Left ventricle myocardium inferior (tissue), 1 donor: ENCODE measurements around the gene BTG4. TPM values are rescaled to one million over a fixed set of nuclear protein-coding genes. Genes with fewer than 3 reads are reported as not detected.

Experiments
- DNase-seq: peaks from one replicate; pipeline ENCODE4 v3.0.0-alpha.2; 2020
- H3K27ac ChIP-seq: fragments of 200-600 bp; replicated peaks from 2 replicates; pipeline ENCODE4 v1.8.0; 2021
- H3K27me3 ChIP-seq: fragments of 200-600 bp; 2 replicates; pipeline ENCODE4 v1.8.0; 2021; ENCODE audit warnings: low read depth
- H3K36me3 ChIP-seq: fragments of 200-600 bp; 2 replicates; pipeline ENCODE4 v1.8.0; 2021
- H3K4me1 ChIP-seq: fragments of 200-600 bp; 2 replicates; pipeline ENCODE4 v1.8.0; 2021
- H3K4me3 ChIP-seq: fragments of 200-600 bp; 2 replicates; pipeline ENCODE4 v1.8.0; 2021; ENCODE audit warnings: mild to moderate bottlenecking, moderate library complexity
- H3K9me3 ChIP-seq: fragments of 200-600 bp; replicated peaks from 2 replicates; pipeline ENCODE4 v1.8.0; 2021
- CTCF ChIP-seq: fragments of 200-600 bp; IDR thresholded peaks from 2 replicates; pipeline ENCODE4 v1.8.0; 2021; ENCODE audit warnings: antibody characterized with exemption, mild to moderate bottlenecking, borderline replicate concordance
- intact Hi-C: fragments of 100-400 bp; cut with micrococcal nuclease; formaldehyde crosslinking; loops from one replicate; pipeline ENCODE4 v1.11.0; 2022
- total RNA-seq: library from RNA; stranded (reverse); fragmentation: NEBNext Ultra II Directional; extraction: Animal tissue kit (Norgen Biotek cat#: 25700); gene quantifications from one replicate; pipeline ENCODE4 v1.2.1, GENCODE V29; 2021
- donor health status: DM: no; HTN: yes; CAD: no; lungs with severe emphysema.

The BTG4 gene
- total RNA-seq, 1 donor from 2014 or later, result not detected

GRCh38 chr11:111476366-111476765 lies 35.8 kb downstream of the BTG4 start:
- Histone ChIP-seq H3K36me3 (no peaks in the 10 kb centered on the region), H3K27ac (no peak overlapping the region), H3K27me3 (no peaks in the 10 kb centered on the region), H3K9me3 (no peaks in the 10 kb centered on the region), H3K4me3 (no peak overlapping the region), H3K4me1 (no peaks in the 10 kb centered on the region)
- TF ChIP-seq CTCF, result no peak
- intact Hi-C loops, result no loop called here
- DNase-seq, result no peak

- no peak for TF ChIP-seq CTCF
Observed at GRCh38 chr11:111474432-111474831, 37.8 kb downstream of the BTG4 start.

GRCh38 chr11:111472228-111472627 lies 40.0 kb downstream of the BTG4 start:
- intact Hi-C loops, result no loop called here
- H3K27ac ChIP-seq, result no peak overlapping the region
- H3K4me1 ChIP-seq, result peaks cover 5% of the 10 kb centered on the region
- H3K4me3 ChIP-seq, result no peak overlapping the region
- no peak for TF ChIP-seq CTCF
- no peaks in the 10 kb centered on the region for H3K36me3 ChIP-seq
- H3K27me3 ChIP-seq, result no peaks in the 10 kb centered on the region
- DNase-seq, result no peak
- H3K9me3 ChIP-seq, result no peaks in the 10 kb centered on the region

More at GRCh38 chr11:111474432-111474831, 37.8 kb downstream of the BTG4 start:
- Histone ChIP-seq H3K4me1 (no peaks in the 10 kb centered on the region), H3K27me3 (no peaks in the 10 kb centered on the region), H3K9me3 (no peaks in the 10 kb centered on the region), H3K4me3 (no peak overlapping the region), H3K27ac (no peak overlapping the region), H3K36me3 (no peaks in the 10 kb centered on the region)
- DNase-seq, result no peak
- intact Hi-C loops, result no loop called here

GRCh38 chr11:111469200-111469599 lies 43.0 kb downstream of the BTG4 start:
- DNase-seq, result no peak
- Histone ChIP-seq H3K36me3 (no peaks in the 10 kb centered on the region), H3K9me3 (no peaks in the 10 kb centered on the region), H3K4me3 (no peak overlapping the region), H3K4me1 (peaks cover 5% of the 10 kb centered on the region), H3K27ac (peak overlapping the region; percentile 38), H3K27me3 (peaks cover 3% of the 10 kb centered on the region)
- TF ChIP-seq CTCF, result no peak
- intact Hi-C loops, result no loop called here

- intact Hi-C loops, result no loop called here
- no peak for TF ChIP-seq CTCF
Observed at GRCh38 chr11:111466615-111467014, 45.6 kb downstream of the BTG4 start.

GRCh38 chr11:111465400-111465799 lies 46.8 kb downstream of the BTG4 start:
- no peak overlapping the region for H3K4me3 ChIP-seq
- no peak overlapping the region for H3K27ac ChIP-seq
- TF ChIP-seq CTCF, result no peak
- peaks cover 39% of the 10 kb centered on the region for H3K27me3 ChIP-seq
- DNase-seq, result no peak
- no peaks in the 10 kb centered on the region for H3K36me3 ChIP-seq
- H3K9me3 ChIP-seq, result no peaks in the 10 kb centered on the region
- intact Hi-C loops, result no loop called here
- H3K4me1 ChIP-seq, result peaks cover 5% of the 10 kb centered on the region

More at GRCh38 chr11:111466615-111467014, 45.6 kb downstream of the BTG4 start:
- peaks cover 5% of the 10 kb centered on the region for H3K4me1 ChIP-seq
- no peak overlapping the region for H3K4me3 ChIP-seq
- no peak for DNase-seq
- H3K27ac ChIP-seq, result no peak overlapping the region
- peaks cover 27% of the 10 kb centered on the region for H3K27me3 ChIP-seq
- no peaks in the 10 kb centered on the region for H3K36me3 ChIP-seq
- H3K9me3 ChIP-seq, result no peaks in the 10 kb centered on the region
